ENCODE results near the gene C1QTNF6. TPM values are rescaled to one million over a fixed set of nuclear protein-coding genes. Genes with fewer than 3 reads are reported as not detected.

The C1QTNF6 gene
- total and polyA plus RNA-seq, 10 of the 15 experiments (the other 5 are each of a cell fraction or from before 2014, with no cell fraction given): 0.16 to 4.1 (median 1.3) TPM

DNA sequence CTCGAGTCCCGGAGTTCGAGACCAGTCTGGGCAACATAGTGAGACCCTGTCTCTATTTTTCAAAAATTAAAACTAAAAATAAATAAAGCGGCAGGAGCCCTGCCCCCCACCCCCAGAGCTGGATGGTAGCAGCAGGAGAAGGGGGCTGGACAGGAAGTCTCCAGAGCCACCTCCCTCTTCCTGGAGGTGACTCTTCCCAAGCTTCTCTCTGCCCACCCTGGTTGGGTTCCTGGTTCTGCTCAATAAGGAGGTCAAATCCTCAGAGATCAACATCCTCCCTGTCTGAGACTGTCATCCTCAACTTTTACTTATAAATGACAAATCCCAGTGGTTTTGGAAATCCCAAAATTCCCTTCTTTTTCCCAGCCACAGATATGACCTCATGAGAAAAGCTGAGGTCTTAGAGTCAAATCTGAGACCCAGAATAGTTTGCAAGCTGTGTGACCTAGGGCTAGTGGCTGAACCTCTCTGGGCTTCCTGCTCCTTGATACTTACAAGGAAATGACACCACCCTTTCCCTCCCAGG is 987 bp downstream of the C1QTNF6 start:
- Histone ChIP-seq H4K20me1 (ENCODE audit: control insufficient read depth, insufficient read depth) (no peaks in the 10 kb centered on the region), H2AFZ (ENCODE audit: control insufficient read depth, low read depth, low read length) (no peak overlapping the region), H3K4me3 (no peak overlapping the region), H3K4me2 (ENCODE audit: control insufficient read depth, insufficient read depth) (no peak overlapping the region), H3K27ac (ENCODE audit: control insufficient read depth, insufficient read depth) (no peak overlapping the region), H3K9ac (ENCODE audit: control insufficient read depth, insufficient read depth, low read length) (no peak overlapping the region), H3K79me2 (ENCODE audit: control insufficient read depth, insufficient read depth, low read length) (no peaks in the 10 kb centered on the region), H3K9me3 (replicated peaks; ENCODE audit: control insufficient read depth, insufficient read depth, low read length) (no peaks in the 10 kb centered on the region), H3K4me1 (ENCODE audit: control insufficient read depth, insufficient read depth, low read length) (no peaks in the 10 kb centered on the region), H3K27me3 (replicated peaks in 1 of 2; ENCODE audit: control insufficient read depth in 2 of 2, insufficient read depth in 2 of 2, low read length in 1 of 2) (no peaks in the 10 kb centered on the region), H3K36me3 (ENCODE audit: control insufficient read depth in 2 of 2, insufficient read depth in 2 of 2, low read length in 1 of 2) (no peaks in the 10 kb centered on the region)
- POLR2A ChIA-PET: interaction anchor here (0.6 to 1.2 kb wide), 2 partner anchors 10 to 58 kb away, joined by 3 read pairs; no protein-coding TSS in a partner anchor
- SMC1A ChIA-PET (ENCODE audit: uncharacterized antibody, unreplicated experiment): interaction anchor here (1.0 to 1.9 kb wide), 3 partner anchors 10 to 72 kb away, joined by 3 to 4 read pairs (median 3); no protein-coding TSS in a partner anchor
- no TSS peak for BruUV-seq (replicated peaks)
- no peak for FAIRE-seq
- in situ Hi-C loops (cut with MboI): loop anchor here (5.0 kb wide), 1 partner anchor 105 kb away; no protein-coding TSS in a partner anchor
- intact Hi-C loops (cut with micrococcal nuclease; ENCODE audit: unreplicated experiment): no loop called here
- CTCF ChIA-PET: interaction anchor here (1.4 to 1.8 kb wide), 2 partner anchors 12 to 22 kb away, joined by 3 to 5 read pairs; no protein-coding TSS in a partner anchor
- ATAC-seq: no peak
- RAD21 ChIA-PET (ENCODE audit: unreplicated experiment): no interaction called here
- WGBS (ENCODE audit: insufficient coverage, insufficient replicate concordance, low lambda C conversion rate, missing lambda C conversion rate): 90% methylated on average over 4 of the region's 4 CpGs
- DNase-seq (ENCODE audit: low read depth, low spot score): no peak
- no peak for TF ChIP-seq ZBED1 (IDR thresholded peaks at IDR 0.05; ENCODE audit: borderline replicate concordance)
- TF ChIP-seq CHD4 (IDR thresholded peaks at IDR 0.05): no peak
- TF ChIP-seq FOS (IDR thresholded peaks at IDR 0.05; ENCODE audit: borderline replicate concordance, extremely low read depth, insufficient read length): no peak
- TF ChIP-seq SIN3A (IDR thresholded peaks at IDR 0.05; ENCODE audit: low read depth, low read length): no peak
- no peak for TF ChIP-seq PKNOX1 (IDR thresholded peaks at IDR 0.05)
- TF ChIP-seq, protein P1, sequence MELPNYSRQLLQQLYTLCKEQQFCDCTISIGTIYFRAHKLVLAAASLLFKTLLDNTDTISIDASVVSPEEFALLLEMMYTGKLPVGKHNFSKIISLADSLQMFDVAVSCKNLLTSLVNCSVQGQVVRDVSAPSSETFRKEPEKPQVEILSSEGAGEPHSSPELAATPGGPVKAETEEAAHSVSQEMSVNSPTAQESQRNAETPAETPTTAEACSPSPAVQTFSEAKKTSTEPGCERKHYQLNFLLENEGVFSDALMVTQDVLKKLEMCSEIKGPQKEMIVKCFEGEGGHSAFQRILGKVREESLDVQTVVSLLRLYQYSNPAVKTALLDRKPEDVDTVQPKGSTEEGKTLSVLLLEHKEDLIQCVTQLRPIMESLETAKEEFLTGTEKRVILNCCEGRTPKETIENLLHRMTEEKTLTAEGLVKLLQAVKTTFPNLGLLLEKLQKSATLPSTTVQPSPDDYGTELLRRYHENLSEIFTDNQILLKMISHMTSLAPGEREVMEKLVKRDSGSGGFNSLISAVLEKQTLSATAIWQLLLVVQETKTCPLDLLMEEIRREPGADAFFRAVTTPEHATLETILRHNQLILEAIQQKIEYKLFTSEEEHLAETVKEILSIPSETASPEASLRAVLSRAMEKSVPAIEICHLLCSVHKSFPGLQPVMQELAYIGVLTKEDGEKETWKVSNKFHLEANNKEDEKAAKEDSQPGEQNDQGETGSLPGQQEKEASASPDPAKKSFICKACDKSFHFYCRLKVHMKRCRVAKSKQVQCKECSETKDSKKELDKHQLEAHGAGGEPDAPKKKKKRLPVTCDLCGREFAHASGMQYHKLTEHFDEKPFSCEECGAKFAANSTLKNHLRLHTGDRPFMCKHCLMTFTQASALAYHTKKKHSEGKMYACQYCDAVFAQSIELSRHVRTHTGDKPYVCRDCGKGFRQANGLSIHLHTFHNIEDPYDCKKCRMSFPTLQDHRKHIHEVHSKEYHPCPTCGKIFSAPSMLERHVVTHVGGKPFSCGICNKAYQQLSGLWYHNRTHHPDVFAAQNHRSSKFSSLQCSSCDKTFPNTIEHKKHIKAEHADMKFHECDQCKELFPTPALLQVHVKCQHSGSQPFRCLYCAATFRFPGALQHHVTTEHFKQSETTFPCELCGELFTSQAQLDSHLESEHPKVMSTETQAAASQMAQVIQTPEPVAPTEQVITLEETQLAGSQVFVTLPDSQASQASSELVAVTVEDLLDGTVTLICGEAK (IDR thresholded peaks at IDR 0.05; ENCODE audit: borderline replicate concordance): no peak
- TF ChIP-seq SMC3 (IDR thresholded peaks at IDR 0.05; ENCODE audit: borderline replicate concordance, low read length): no peak
- no peak for TF ChIP-seq IRF4 (IDR thresholded peaks at IDR 0.05; ENCODE audit: low read depth, low read length)
- TF ChIP-seq, protein P2, sequence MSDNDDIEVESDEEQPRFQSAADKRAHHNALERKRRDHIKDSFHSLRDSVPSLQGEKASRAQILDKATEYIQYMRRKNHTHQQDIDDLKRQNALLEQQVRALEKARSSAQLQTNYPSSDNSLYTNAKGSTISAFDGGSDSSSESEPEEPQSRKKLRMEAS (IDR thresholded peaks at IDR 0.05; ENCODE audit: low read depth, low read length): no peak
- TF ChIP-seq, protein P3, sequence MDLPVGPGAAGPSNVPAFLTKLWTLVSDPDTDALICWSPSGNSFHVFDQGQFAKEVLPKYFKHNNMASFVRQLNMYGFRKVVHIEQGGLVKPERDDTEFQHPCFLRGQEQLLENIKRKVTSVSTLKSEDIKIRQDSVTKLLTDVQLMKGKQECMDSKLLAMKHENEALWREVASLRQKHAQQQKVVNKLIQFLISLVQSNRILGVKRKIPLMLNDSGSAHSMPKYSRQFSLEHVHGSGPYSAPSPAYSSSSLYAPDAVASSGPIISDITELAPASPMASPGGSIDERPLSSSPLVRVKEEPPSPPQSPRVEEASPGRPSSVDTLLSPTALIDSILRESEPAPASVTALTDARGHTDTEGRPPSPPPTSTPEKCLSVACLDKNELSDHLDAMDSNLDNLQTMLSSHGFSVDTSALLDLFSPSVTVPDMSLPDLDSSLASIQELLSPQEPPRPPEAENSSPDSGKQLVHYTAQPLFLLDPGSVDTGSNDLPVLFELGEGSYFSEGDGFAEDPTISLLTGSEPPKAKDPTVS (IDR thresholded peaks at IDR 0.05; ENCODE audit: low read depth, low read length): no peak
- no peak for TF ChIP-seq NR2F1 (conservative IDR thresholded peaks at IDR 0.05)
- no peak for TF ChIP-seq SMAD5 (IDR thresholded peaks at IDR 0.05; ENCODE audit: low read depth)
- TF ChIP-seq FOXM1 (IDR thresholded peaks at IDR 0.05; ENCODE audit: low read depth, low read length): no peak
- TF ChIP-seq POLR2A (IDR thresholded peaks at IDR 0.05; ENCODE audit: low read depth, low read length): no peak
- no peak for TF ChIP-seq TBL1XR1 (IDR thresholded peaks at IDR 0.05; ENCODE audit: low read depth, low read length)
- TF ChIP-seq RFX5 (IDR thresholded peaks at IDR 0.05; ENCODE audit: low read depth, low read length): no peak

All from GM12878 (cell line).